ENCODE results near the gene ARL17A.
"Not testable (repeated sequence)": the region's sequence is repeated elsewhere in the genome, so short reads cannot be mapped to it uniquely, and the experiment has no call there.

ARL17A gene

DNA sequence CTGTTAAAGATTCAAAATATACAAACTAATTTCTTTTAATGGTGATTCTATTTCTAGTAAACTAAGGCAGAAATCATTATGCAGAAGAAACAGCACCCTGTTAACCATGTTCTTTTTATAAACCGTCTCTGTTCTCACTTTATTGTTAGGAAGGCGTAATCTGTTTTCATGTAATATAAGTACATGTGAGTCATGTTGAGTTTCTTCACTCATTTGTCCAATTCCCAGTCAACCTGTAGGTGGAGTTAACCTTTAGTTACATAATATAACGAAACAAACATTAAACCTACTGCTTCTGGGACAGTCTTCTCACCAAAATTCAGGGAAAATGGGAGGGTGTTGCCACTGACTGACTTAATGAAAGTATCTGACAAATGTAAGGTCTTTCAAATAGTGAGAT is 105.0 kb downstream of the ARL17A start:
- H3K36me3 ChIP-seq (ENCODE audit: insufficient read depth, low read length); H3K9me3 ChIP-seq (ENCODE audit: control insufficient read depth, insufficient read depth, low read length); H3K9ac ChIP-seq (ENCODE audit: low read depth, low read length); H3K4me1 ChIP-seq (ENCODE audit: insufficient read depth, low read length): not testable (repeated sequence)

DNA sequence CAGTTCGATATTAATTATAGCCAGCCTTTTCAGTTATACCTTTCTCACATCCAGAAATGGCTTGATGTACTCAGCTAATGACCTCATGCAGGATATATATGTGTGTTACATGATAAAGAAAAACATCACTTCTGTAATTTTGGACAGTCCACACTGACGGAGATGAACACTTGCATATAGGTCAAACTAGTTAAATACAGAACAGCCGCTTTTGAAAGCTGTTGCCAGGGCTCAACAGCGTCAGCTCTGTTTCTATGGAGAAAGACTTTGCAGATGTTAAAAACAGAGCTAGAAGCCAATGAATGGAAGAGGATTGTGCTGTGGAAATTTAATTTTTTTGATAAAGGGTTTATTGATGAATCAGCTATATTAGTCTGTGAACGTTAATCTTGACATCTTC is 111.9 kb downstream of the ARL17A start:
- H3K9me3 ChIP-seq (ENCODE audit: control insufficient read depth, insufficient read depth, low read length); H3K36me3 ChIP-seq (ENCODE audit: insufficient read depth, low read length); H3K4me1 ChIP-seq (ENCODE audit: insufficient read depth, low read length); H3K9ac ChIP-seq (ENCODE audit: low read depth, low read length): not testable (repeated sequence)
